Measurements from ENCODE around the gene TIMM44. TPM values are rescaled to one million over a fixed set of nuclear protein-coding genes. Genes with fewer than 3 reads are reported as not detected.

Gene TIMM44
- total RNA-seq, 2 experiments from 2014 or later, result 48.4 to 50.9 TPM

GRCh38 chr19:7924651-7925170, 18.8 kb downstream of the TIMM44 start:
- CTCF ChIA-PET, result interaction anchor here (1.1 kb wide), 1 partner anchor 55 kb away, joined by 4 read pairs; no protein-coding TSS in a partner anchor
- H3K27ac Mint-ChIP-seq, result no peak overlapping the region
- POLR2A ChIA-PET, result no interaction called here
- H3K4me1 Mint-ChIP-seq, result peaks cover 36% of the 10 kb centered on the region
- H3K36me3 Mint-ChIP-seq (ENCODE audit: low read depth), result no peaks in the 10 kb centered on the region
- H3K9me3 Mint-ChIP-seq, result no peaks in the 10 kb centered on the region
- peaks cover under 1% of the 10 kb centered on the region for H3K27me3 Mint-ChIP-seq
- H3K4me3 Mint-ChIP-seq, result no peak overlapping the region
- no peak for DNase-seq

GRCh38 chr19:7924241-7924640, 19.2 kb downstream of the TIMM44 start:
- Mint-ChIP-seq H3K4me1 (peaks cover 39% of the 10 kb centered on the region), H3K4me3 (peak overlapping the region; percentile 39), H3K36me3 (ENCODE audit: low read depth) (no peaks in the 10 kb centered on the region), H3K27ac (no peak overlapping the region), H3K9me3 (no peaks in the 10 kb centered on the region), H3K27me3 (peaks cover 4% of the 10 kb centered on the region)
- ChIA-PET POLR2A (no interaction called here), CTCF (interaction anchor here (1.1 kb wide), 1 partner anchor 55 kb away, joined by 4 read pairs; no protein-coding TSS in a partner anchor)
- no peak for DNase-seq

- Mint-ChIP-seq H3K27ac (no peak overlapping the region), H3K4me3 (no peak overlapping the region), H3K36me3 (ENCODE audit: low read depth) (no peaks in the 10 kb centered on the region), H3K4me1 (peaks cover 37% of the 10 kb centered on the region), H3K27me3 (peaks cover 8% of the 10 kb centered on the region), H3K9me3 (no peaks in the 10 kb centered on the region)
- ChIA-PET POLR2A (no interaction called here), CTCF (interaction anchor here (1.1 kb wide), 1 partner anchor 54 kb away, joined by 4 read pairs; no protein-coding TSS in a partner anchor)
- no peak for DNase-seq
Observed at GRCh38 chr19:7923295-7924191, 19.9 kb downstream of the TIMM44 start.

- no peaks in the 10 kb centered on the region for H3K9me3 Mint-ChIP-seq
- DNase-seq, result no peak
- CTCF ChIA-PET, result interaction anchor here (3.3 kb wide), 1 partner anchor 19 kb away, joined by 23 read pairs; the partner anchor contains the start of gene MAP2K7
- peaks cover 39% of the 10 kb centered on the region for H3K4me1 Mint-ChIP-seq
- no peaks in the 10 kb centered on the region for H3K36me3 Mint-ChIP-seq (ENCODE audit: low read depth)
- H3K27ac Mint-ChIP-seq, result no peak overlapping the region
- peaks cover 15% of the 10 kb centered on the region for H3K27me3 Mint-ChIP-seq
- H3K4me3 Mint-ChIP-seq, result no peak overlapping the region
- POLR2A ChIA-PET, result no interaction called here
Observed at GRCh38 chr19:7922836-7923195, 20.6 kb downstream of the TIMM44 start.

GRCh38 chr19:7921967-7922835, 21.3 kb downstream of the TIMM44 start:
- Mint-ChIP-seq H3K4me1 (peaks cover 40% of the 10 kb centered on the region), H3K9me3 (no peaks in the 10 kb centered on the region), H3K27me3 (peaks cover 15% of the 10 kb centered on the region), H3K27ac (no peak overlapping the region), H3K36me3 (ENCODE audit: low read depth) (no peaks in the 10 kb centered on the region), H3K4me3 (peak overlapping the region; percentile 8)
- DNase-seq, result no peak
- ChIA-PET POLR2A (interaction anchor here (3.2 to 3.3 kb wide), 2 partner anchors 13 to 22 kb away, joined by 17 to 26 read pairs; partner anchors contain the start of gene TIMM44), CTCF (interaction anchor here (3.3 kb wide), 1 partner anchor 18 kb away, joined by 23 read pairs; the partner anchor contains the start of gene MAP2K7)

GRCh38 chr19:7921302-7921966, 22.0 kb downstream of the TIMM44 start:
- no peaks in the 10 kb centered on the region for H3K9me3 Mint-ChIP-seq
- no peak for DNase-seq
- ChIA-PET POLR2A (interaction anchor here (1.3 to 3.3 kb wide), 7 partner anchors 8 to 59 kb away, joined by 3 to 26 read pairs (median 8); partner anchors contain the start of genes MAP2K7 and TIMM44), CTCF (interaction anchor here (1.4 to 3.3 kb wide), 6 partner anchors 8 to 353 kb away, joined by 5 to 26 read pairs (median 21); partner anchors contain the start of genes MAP2K7, TIMM44 and TRAPPC5)
- peak overlapping the region; percentile 80 for H3K27ac Mint-ChIP-seq
- peaks cover 18% of the 10 kb centered on the region for H3K27me3 Mint-ChIP-seq
- peaks cover 42% of the 10 kb centered on the region for H3K4me1 Mint-ChIP-seq
- H3K4me3 Mint-ChIP-seq, result peak overlapping the region; percentile 82
- no peaks in the 10 kb centered on the region for H3K36me3 Mint-ChIP-seq (ENCODE audit: low read depth)

GRCh38 chr19:7920519-7921301, 22.8 kb downstream of the TIMM44 start:
- no peaks in the 10 kb centered on the region for H3K36me3 Mint-ChIP-seq (ENCODE audit: low read depth)
- ChIA-PET POLR2A (interaction anchor here (0.8 to 3.3 kb wide), 12 partner anchors 9 to 822 kb away, joined by 3 to 26 read pairs (median 4); partner anchors contain the start of genes ELAVL1, MAP2K7, PET100 and TIMM44), CTCF (interaction anchor here (1.0 to 3.3 kb wide), 7 partner anchors 9 to 352 kb away, joined by 3 to 26 read pairs (median 19); partner anchors contain the start of genes MAP2K7, TIMM44 and TRAPPC5)

GRCh38 chr19:7919610-7920518, 23.6 kb downstream of the TIMM44 start, which contains the start of gene SNAPC2:
Gene SNAPC2, plus strand, starts transcription at chr19:7920338. Its CDS starts 29 bp downstream, at chr19:7920367.
- peak; percentile 98 for DNase-seq
- ChIA-PET POLR2A (interaction anchor here (0.8 to 3.3 kb wide), 11 partner anchors 8 to 821 kb away, joined by 3 to 26 read pairs (median 5); partner anchors contain the start of genes ELAVL1, MAP2K7, PET100 and TIMM44), CTCF (interaction anchor here (0.5 to 3.3 kb wide), 9 partner anchors 10 to 352 kb away, joined by 3 to 26 read pairs (median 8); partner anchors contain the start of genes MAP2K7, PET100, TIMM44 and TRAPPC5)
- Mint-ChIP-seq H3K4me1 (peaks cover 43% of the 10 kb centered on the region), H3K36me3 (ENCODE audit: low read depth) (no peaks in the 10 kb centered on the region), H3K27ac (peak within 1 kb of the TSS; percentile 81), H3K9me3 (no peaks in the 10 kb centered on the region), H3K4me3 (peak within 1 kb of the TSS; percentile 82), H3K27me3 (peaks cover 27% of the 10 kb centered on the region)

More at GRCh38 chr19:7920519-7921301, 22.8 kb downstream of the TIMM44 start:
- DNase-seq, result peak; percentile 100
- H3K27ac Mint-ChIP-seq, result peak overlapping the region; percentile 81
- peaks cover 22% of the 10 kb centered on the region for H3K27me3 Mint-ChIP-seq
- H3K4me3 Mint-ChIP-seq, result peak overlapping the region; percentile 82
- no peaks in the 10 kb centered on the region for H3K9me3 Mint-ChIP-seq
- H3K4me1 Mint-ChIP-seq, result peaks cover 41% of the 10 kb centered on the region

- POLR2A ChIA-PET, result interaction anchor here (1.3 to 3.3 kb wide), 4 partner anchors 8 to 25 kb away, joined by 3 to 26 read pairs (median 17); partner anchors contain the start of genes MAP2K7 and TIMM44
Observed at GRCh38 chr19:7918615-7919421, 24.6 kb downstream of the TIMM44 start.

More at GRCh38 chr19:7918615-7919421, 24.6 kb downstream of the TIMM44 start:
- H3K4me1 Mint-ChIP-seq, result peaks cover 40% of the 10 kb centered on the region
- CTCF ChIA-PET, result interaction anchor here (0.8 to 2.7 kb wide), 8 partner anchors 11 to 50 kb away, joined by 3 to 26 read pairs (median 6); partner anchors contain the start of genes MAP2K7 and TIMM44
- no peaks in the 10 kb centered on the region for H3K9me3 Mint-ChIP-seq
- no peak for DNase-seq
- peaks cover 27% of the 10 kb centered on the region for H3K27me3 Mint-ChIP-seq
- H3K4me3 Mint-ChIP-seq, result peak overlapping the region; percentile 74
- no peak overlapping the region for H3K27ac Mint-ChIP-seq
- no peaks in the 10 kb centered on the region for H3K36me3 Mint-ChIP-seq (ENCODE audit: low read depth)
